ENCODE data around the gene UNC13B. TPM values are rescaled to one million over a fixed set of nuclear protein-coding genes. Genes with fewer than 3 reads are reported as not detected.

The UNC13B gene
- total and polyA plus RNA-seq, 2 experiments from 2014 or later = 7.1 to 24.3 TPM

- Histone ChIP-seq H3K36me3 (replicated peaks; ENCODE audit: insufficient read depth, low read depth) (no peaks in the 10 kb centered on the region), H3K4me1 (ENCODE audit: insufficient read depth) (no peaks in the 10 kb centered on the region), H2AFZ (no peak overlapping the region), H3K9me2 (replicated peaks; ENCODE audit: insufficient read depth) (no peaks in the 10 kb centered on the region), H3K4me2 (no peak overlapping the region), H3K4me3 (no peak overlapping the region), H3K79me2 (peaks cover 56% of the 10 kb centered on the region), H4K20me1 (ENCODE audit: insufficient read depth, poor library complexity, severe bottlenecking) (no peaks in the 10 kb centered on the region), H3K9me3 (ENCODE audit: low read depth) (no peaks in the 10 kb centered on the region), H3K27me3 (no peaks in the 10 kb centered on the region), H3K27ac (no peak overlapping the region)
- no peak for DNase-seq (ENCODE audit: low spot score)
- TF ChIP-seq EZH2phosphoT487 (IDR thresholded peaks at IDR 0.05; ENCODE audit: low read depth, severe bottlenecking, unreplicated experiment) (no peak), EZH2 (IDR thresholded peaks at IDR 0.05; ENCODE audit: borderline replicate concordance) (no peak)
- TF ChIP-seq, protein P1, sequence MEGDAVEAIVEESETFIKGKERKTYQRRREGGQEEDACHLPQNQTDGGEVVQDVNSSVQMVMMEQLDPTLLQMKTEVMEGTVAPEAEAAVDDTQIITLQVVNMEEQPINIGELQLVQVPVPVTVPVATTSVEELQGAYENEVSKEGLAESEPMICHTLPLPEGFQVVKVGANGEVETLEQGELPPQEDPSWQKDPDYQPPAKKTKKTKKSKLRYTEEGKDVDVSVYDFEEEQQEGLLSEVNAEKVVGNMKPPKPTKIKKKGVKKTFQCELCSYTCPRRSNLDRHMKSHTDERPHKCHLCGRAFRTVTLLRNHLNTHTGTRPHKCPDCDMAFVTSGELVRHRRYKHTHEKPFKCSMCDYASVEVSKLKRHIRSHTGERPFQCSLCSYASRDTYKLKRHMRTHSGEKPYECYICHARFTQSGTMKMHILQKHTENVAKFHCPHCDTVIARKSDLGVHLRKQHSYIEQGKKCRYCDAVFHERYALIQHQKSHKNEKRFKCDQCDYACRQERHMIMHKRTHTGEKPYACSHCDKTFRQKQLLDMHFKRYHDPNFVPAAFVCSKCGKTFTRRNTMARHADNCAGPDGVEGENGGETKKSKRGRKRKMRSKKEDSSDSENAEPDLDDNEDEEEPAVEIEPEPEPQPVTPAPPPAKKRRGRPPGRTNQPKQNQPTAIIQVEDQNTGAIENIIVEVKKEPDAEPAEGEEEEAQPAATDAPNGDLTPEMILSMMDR (IDR thresholded peaks at IDR 0.05; ENCODE audit: poor library complexity) = no peak
- WGBS (ENCODE audit: low lambda C conversion rate, missing lambda C conversion rate) = 95% methylated on average over 6 of the region's 6 CpGs
Measured at GRCh38 chr9:35168963-35169362, 7.2 kb downstream of the UNC13B start.

DNA sequence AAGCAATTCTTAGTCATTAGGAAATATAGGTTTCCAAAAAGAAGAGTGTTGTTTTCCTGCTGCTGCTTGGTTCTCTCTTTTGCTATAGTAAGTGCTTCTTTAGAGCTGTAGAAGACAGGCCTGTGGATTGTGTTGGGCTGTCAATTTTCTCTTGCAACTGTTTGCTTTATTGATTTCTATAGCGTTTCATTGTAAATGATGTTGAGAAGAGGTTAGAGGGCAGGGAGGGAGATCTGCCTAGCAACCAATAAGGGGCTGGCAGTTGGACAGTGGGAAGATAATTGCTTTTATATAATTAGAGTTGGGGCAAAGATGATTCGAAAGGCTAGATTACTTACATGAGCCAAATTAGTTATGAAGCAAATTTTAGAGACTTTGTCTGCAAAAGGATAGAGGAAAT lies 11.1 kb downstream of the UNC13B start:
- 74% methylated on average over 2 of the region's 2 CpGs for WGBS (ENCODE audit: low lambda C conversion rate, missing lambda C conversion rate)
- H3K9me3 ChIP-seq (ENCODE audit: low read depth) = no peaks in the 10 kb centered on the region
- TF ChIP-seq, protein P1 (IDR thresholded peaks at IDR 0.05; ENCODE audit: poor library complexity) = no peak
- TF ChIP-seq EZH2 (IDR thresholded peaks at IDR 0.05; ENCODE audit: borderline replicate concordance) (no peak), EZH2phosphoT487 (IDR thresholded peaks at IDR 0.05; ENCODE audit: low read depth, severe bottlenecking, unreplicated experiment) (no peak)

GRCh38 chr9:35177520-35177919 lies 15.7 kb downstream of the UNC13B start:
- H2AFZ ChIP-seq = no peak overlapping the region
- no peak overlapping the region for H3K4me3 ChIP-seq
- no peaks in the 10 kb centered on the region for H4K20me1 ChIP-seq (ENCODE audit: insufficient read depth, poor library complexity, severe bottlenecking)
- no peak for DNase-seq (ENCODE audit: low spot score)
- no peaks in the 10 kb centered on the region for H3K27me3 ChIP-seq
- no peaks in the 10 kb centered on the region for H3K4me1 ChIP-seq (ENCODE audit: insufficient read depth)
- H3K36me3 ChIP-seq (replicated peaks; ENCODE audit: insufficient read depth, low read depth) = no peaks in the 10 kb centered on the region
- TF ChIP-seq EZH2 (IDR thresholded peaks at IDR 0.05; ENCODE audit: borderline replicate concordance) = no peak
- no peak for TF ChIP-seq EZH2phosphoT487 (IDR thresholded peaks at IDR 0.05; ENCODE audit: low read depth, severe bottlenecking, unreplicated experiment)
- TF ChIP-seq, protein P1 (IDR thresholded peaks at IDR 0.05; ENCODE audit: poor library complexity) = no peak
- no peak overlapping the region for H3K27ac ChIP-seq
- peaks cover 26% of the 10 kb centered on the region for H3K79me2 ChIP-seq
- no peak overlapping the region for H3K4me2 ChIP-seq
- no peaks in the 10 kb centered on the region for H3K9me2 ChIP-seq (replicated peaks; ENCODE audit: insufficient read depth)
- no peaks in the 10 kb centered on the region for H3K9me3 ChIP-seq (ENCODE audit: low read depth)

More for the DNA sequence above, 11.1 kb downstream of the UNC13B start:
- Histone ChIP-seq H3K4me3 (no peak overlapping the region), H3K4me1 (ENCODE audit: insufficient read depth) (no peaks in the 10 kb centered on the region), H3K9me2 (replicated peaks; ENCODE audit: insufficient read depth) (no peaks in the 10 kb centered on the region), H3K27ac (no peak overlapping the region), H2AFZ (no peak overlapping the region), H3K79me2 (peaks cover 28% of the 10 kb centered on the region), H3K4me2 (no peak overlapping the region), H4K20me1 (ENCODE audit: insufficient read depth, poor library complexity, severe bottlenecking) (no peaks in the 10 kb centered on the region), H3K27me3 (no peaks in the 10 kb centered on the region), H3K36me3 (replicated peaks; ENCODE audit: insufficient read depth, low read depth) (no peaks in the 10 kb centered on the region)
- DNase-seq (ENCODE audit: low spot score) = no peak
